Medulla oblongata (tissue), 1 donor: ENCODE results near the gene RAG2.

Source experiments
- DNase-seq: peaks from one replicate; pipeline ENCODE4 v3.0.0-alpha.2; 2015; ENCODE audit errors: extremely low spot score

RAG2 gene

DNA sequence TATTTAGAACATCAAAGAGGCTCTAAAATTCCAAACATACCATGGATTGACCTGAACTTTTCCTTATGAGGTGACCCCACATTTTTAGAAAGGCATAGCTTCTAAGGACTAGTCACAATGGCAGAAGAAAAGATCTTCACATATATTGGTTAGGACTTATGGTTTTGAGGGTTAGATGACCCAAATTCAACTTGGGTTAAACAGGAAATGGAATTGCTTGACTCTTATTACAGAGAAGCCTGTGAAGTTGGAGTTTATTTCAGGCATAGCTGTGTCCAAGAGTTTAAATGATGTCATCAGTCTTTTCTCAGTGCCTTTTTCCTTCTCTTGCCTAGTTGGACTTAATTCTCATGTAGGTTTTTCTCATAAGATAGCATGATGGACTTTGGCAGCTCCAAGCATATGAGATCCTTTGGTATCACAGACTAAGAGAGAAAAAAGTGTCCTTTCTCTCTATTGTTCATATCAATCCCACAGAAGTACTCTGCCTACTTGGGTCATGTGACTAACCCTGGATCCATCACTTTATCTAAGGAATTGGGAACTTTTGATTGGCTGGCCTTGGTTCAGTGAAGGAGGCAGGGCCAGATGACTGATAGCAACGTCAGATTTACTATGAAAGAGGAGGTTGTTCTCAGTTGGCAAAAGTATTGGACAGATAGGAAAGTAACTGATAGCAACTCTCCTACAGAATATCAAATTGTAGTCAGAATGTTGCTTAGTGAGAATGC is 47.5 kb downstream of the RAG2 start:
- no peak for DNase-seq
